Prostate gland (tissue), 2 donors: ENCODE measurements around the gene TMC5.

Experiments used
- CTCF ChIP-seq, 4 experiments: fragments of 200-600 bp in 2 of 4; fragments of 450-650 bp in 2 of 4; sonication (generic) in 2 of 4; IDR thresholded peaks; 1 replicate in 3 of 4; 2 replicates in 1 of 4; pipeline ENCODE4 v1.5.1; 2016 to 2019; ENCODE audit warnings: antibody characterized with exemption in 4 of 4, mild to moderate bottlenecking in 2 of 4, moderate library complexity in 2 of 4
- POLR2A ChIP-seq: fragments of 450-650 bp; IDR thresholded peaks from one replicate; pipeline ENCODE4 v1.6.1; 2016; ENCODE audit warnings: antibody characterized with exemption, mild to moderate bottlenecking
- POLR2AphosphoS5 ChIP-seq: sonication (generic); formaldehyde crosslinking; IDR thresholded peaks from one replicate; pipeline ENCODE4 v1.6.1; 2017; ENCODE audit warnings: antibody characterized with exemption

GRCh38 chr16:19481296-19481695 is 63.6 kb downstream of the TMC5 start:
- TF ChIP-seq CTCF (IDR thresholded peaks at IDR 0.05) (no peak), POLR2A (no peak), POLR2AphosphoS5 (no peak)
